H9 (cell line): ENCODE data around the gene TAF12. TPM values are rescaled to one million over a fixed set of nuclear protein-coding genes. Genes with fewer than 3 reads are reported as not detected.
A peak's percentile ranks its signal among the peaks of the same experiment; 100 is the strongest.
"Not testable (repeated sequence)": the region's sequence is repeated elsewhere in the genome, so short reads cannot be mapped to it uniquely, and the experiment has no call there.

ENCODE experiments used
- DNase-seq: peaks from one replicate; pipeline ENCODE4 v3.0.0-alpha.2; 2017
- H2AFZ ChIP-seq: one replicate; pipeline ENCODE4 v1.6.1; 2013; ENCODE audit warnings: mild to moderate bottlenecking, low read length, control low read depth, moderate library complexity
- H2AK5ac ChIP-seq: 2 replicates; pipeline ENCODE4 v1.6.1; 2013; ENCODE audit warnings: low read length, control low read depth, mixed read lengths; ENCODE audit not compliant: insufficient read length
- H2BK120ac ChIP-seq: one replicate; pipeline ENCODE4 v1.6.1; 2013; ENCODE audit warnings: low read depth, mild to moderate bottlenecking, low read length, control low read depth, inconsistent platforms; ENCODE audit not compliant: poor library complexity, severe bottlenecking
- H2BK12ac ChIP-seq: 2 replicates; pipeline ENCODE4 v1.6.1; 2013; ENCODE audit warnings: low read length, control low read depth, mixed read lengths, low read depth; ENCODE audit not compliant: insufficient read length
- H2BK15ac ChIP-seq: 2 replicates; pipeline ENCODE4 v1.6.1; 2013; ENCODE audit warnings: low read depth, low read length, control low read depth
- H2BK20ac ChIP-seq: one replicate; pipeline ENCODE4 v1.6.1; 2013; ENCODE audit warnings: low read depth, mild to moderate bottlenecking, low read length, control low read depth, inconsistent platforms; ENCODE audit not compliant: poor library complexity, severe bottlenecking
- H2BK5ac ChIP-seq: 2 replicates; pipeline ENCODE4 v1.6.1; 2013; ENCODE audit warnings: low read length, control low read depth, mixed read lengths; ENCODE audit not compliant: insufficient read length
- H3K14ac ChIP-seq: 2 replicates; pipeline ENCODE4 v1.6.1; 2013; ENCODE audit warnings: low read length, control low read depth; ENCODE audit not compliant: insufficient read depth
- H3K18ac ChIP-seq: 2 replicates; pipeline ENCODE4 v1.6.1; 2013; ENCODE audit warnings: low read depth, mild to moderate bottlenecking, mixed read lengths, low read length, control low read depth; ENCODE audit not compliant: insufficient read length
- H3K23ac ChIP-seq: 2 replicates; pipeline ENCODE4 v1.6.1; 2013; ENCODE audit warnings: low read length, control low read depth, mixed read lengths, low read depth; ENCODE audit not compliant: insufficient read length
- H3K23me2 ChIP-seq: 2 replicates; pipeline ENCODE4 v1.6.1; 2013; ENCODE audit warnings: low read depth, mild to moderate bottlenecking, mixed read lengths, low read length, control low read depth; ENCODE audit not compliant: insufficient read length, poor library complexity, severe bottlenecking
- H3K27ac ChIP-seq: 2 replicates; pipeline ENCODE4 v1.5.1; 2013; ENCODE audit warnings: low read length, control low read depth, mixed read lengths, low read depth; ENCODE audit not compliant: insufficient read length
- H3K27me3 ChIP-seq: 2 replicates; pipeline ENCODE4 v1.6.1; 2013; ENCODE audit warnings: low read length, control low read depth, inconsistent platforms; ENCODE audit not compliant: insufficient read depth
- H3K4ac ChIP-seq: 2 replicates; pipeline ENCODE4 v1.6.1; 2013; ENCODE audit warnings: low read depth, mild to moderate bottlenecking, control low read depth, inconsistent platforms, low read length, moderate library complexity
- H3K4me1 ChIP-seq: 2 replicates; pipeline ENCODE4 v1.6.1; 2013; ENCODE audit warnings: low read length, control low read depth, inconsistent platforms; ENCODE audit not compliant: insufficient read depth
- H3K4me2 ChIP-seq: 2 replicates; pipeline ENCODE4 v1.6.1; 2013; ENCODE audit warnings: low read length, control low read depth, mixed read lengths; ENCODE audit not compliant: insufficient read length, insufficient read depth
- H3K56ac ChIP-seq: 2 replicates; pipeline ENCODE4 v1.6.1; 2013; ENCODE audit warnings: low read depth, mild to moderate bottlenecking, mixed read lengths, low read length, control low read depth; ENCODE audit not compliant: insufficient read length
- H3K79me1 ChIP-seq: 2 replicates; pipeline ENCODE4 v1.6.1; 2013; ENCODE audit warnings: low read depth, mild to moderate bottlenecking, moderate library complexity, low read length, control low read depth, inconsistent platforms; ENCODE audit not compliant: insufficient read depth, poor library complexity, severe bottlenecking
- H3K79me2 ChIP-seq: 2 replicates; pipeline ENCODE4 v1.6.1; 2013; ENCODE audit warnings: low read length, control low read depth, inconsistent platforms; ENCODE audit not compliant: insufficient read depth
- H3K9ac ChIP-seq: 2 replicates; pipeline ENCODE4 v1.6.1; 2013; ENCODE audit warnings: low read length, control low read depth, mixed read lengths; ENCODE audit not compliant: insufficient read length; ENCODE audit errors: extremely low read depth
- H3K9me3 ChIP-seq: one replicate; pipeline ENCODE4 v1.6.1; 2013; ENCODE audit warnings: low read depth, low read length, inconsistent platforms; ENCODE audit not compliant: control insufficient read depth
- H3T11ph ChIP-seq: one replicate; pipeline ENCODE4 v1.6.1; 2013; ENCODE audit warnings: mild to moderate bottlenecking, low read length, control low read depth, inconsistent platforms
- H4K20me1 ChIP-seq: one replicate; pipeline ENCODE4 v1.6.1; 2013; ENCODE audit not compliant: control insufficient read depth, insufficient read length, insufficient read depth
- H4K5ac ChIP-seq: 2 replicates; pipeline ENCODE4 v1.6.1; 2013; ENCODE audit warnings: low read depth, mild to moderate bottlenecking, mixed read lengths, low read length, control low read depth; ENCODE audit not compliant: insufficient read length
- H4K8ac ChIP-seq: replicated peaks from 2 replicates; pipeline ENCODE4 v1.6.1; 2013; ENCODE audit warnings: low read length, control low read depth, mixed read lengths, low read depth; ENCODE audit not compliant: insufficient read length
- H4K91ac ChIP-seq: 2 replicates; pipeline ENCODE4 v1.6.1; 2013; ENCODE audit warnings: low read depth, mild to moderate bottlenecking, moderate library complexity, mixed read lengths, low read length, control low read depth; ENCODE audit not compliant: insufficient read length
- H3K27ac Mint-ChIP-seq, 3 experiments: 2 replicates in 2 of 3; 3 replicates in 1 of 3; pipeline ENCODE4 v1.8.0; 2020 to 2021; ENCODE audit warnings: mixed read lengths in 3 of 3, mild to moderate bottlenecking in 1 of 3, moderate library complexity in 1 of 3
- H3K27me3 Mint-ChIP-seq: 2 replicates; pipeline ENCODE4 v1.8.0; 2021; ENCODE audit warnings: low read depth, mild to moderate bottlenecking, moderate library complexity, mixed read lengths
- H3K36me3 Mint-ChIP-seq, 3 experiments: 2 replicates in 2 of 3; 3 replicates in 1 of 3; pipeline ENCODE4 v1.8.0; 2020 to 2021; ENCODE audit warnings: low read depth in 3 of 3, mixed read lengths in 3 of 3; ENCODE audit not compliant: insufficient read depth in 1 of 3
- H3K4me1 Mint-ChIP-seq, 2 experiments: 2 replicates each; pipeline ENCODE4 v1.8.0; 2020; ENCODE audit warnings: mixed read lengths in 2 of 2
- H3K4me3 Mint-ChIP-seq, 2 experiments: 2 replicates in 1 of 2; 3 replicates in 1 of 2; pipeline ENCODE4 v1.8.0; 2020 to 2021; ENCODE audit warnings: mild to moderate bottlenecking in 2 of 2, mixed read lengths in 2 of 2, moderate library complexity in 1 of 2
- H3K9me3 Mint-ChIP-seq, 2 experiments: 2 replicates in 1 of 2; 3 replicates in 1 of 2; pipeline ENCODE4 v1.8.0; 2020; ENCODE audit warnings: mild to moderate bottlenecking in 2 of 2, mixed read lengths in 2 of 2, moderate library complexity in 1 of 2
- WGBS: extraction: QIAGEN DNeasy Blood & Tissue Kit; methylation state at CpG from one replicate; pipeline ENCODE4 v1.1.7; 2013; ENCODE audit warnings: missing lambda C conversion rate, low lambda C conversion rate, mixed read lengths; ENCODE audit not compliant: insufficient read length; ENCODE audit errors: extremely low coverage; 5-methylcytosine and 5-hydroxymethylcytosine counted together
- total RNA-seq: library from RNA; stranded (reverse); gene quantifications from 2 replicates; pipeline ENCODE4 v1.2.1, GENCODE V29; 2021

The TAF12 gene
- total RNA-seq, 1 experiment from 2014 or later, result 22.1 TPM

GRCh38 chr1:28593988-28594356 lies 48.9 kb downstream of the TAF12 start:
- H3K79me2 ChIP-seq, H2BK5ac ChIP-seq, H2BK20ac ChIP-seq, H3K27me3 Mint-ChIP-seq, H2BK12ac ChIP-seq, H3K4me2 ChIP-seq, H3K56ac ChIP-seq, H3K36me3 Mint-ChIP-seq, H3K9me3 ChIP-seq, H3K79me1 ChIP-seq, H4K20me1 ChIP-seq, H2AFZ ChIP-seq, H2BK120ac ChIP-seq, H4K5ac ChIP-seq, H3K23ac ChIP-seq, H3K18ac ChIP-seq, H3K23me2 ChIP-seq, H2BK15ac ChIP-seq, H4K91ac ChIP-seq, H3K4me1 ChIP-seq, H3K27ac ChIP-seq, H3K27me3 ChIP-seq, H4K8ac ChIP-seq, H2AK5ac ChIP-seq, H3K9me3 Mint-ChIP-seq, DNase-seq, H3K14ac ChIP-seq, H3K4ac ChIP-seq, H3K9ac ChIP-seq, H3T11ph ChIP-seq: not testable (repeated sequence)
- H3K4me3 Mint-ChIP-seq, result peak overlapping the region; percentile 21 to 32; a peak in 3 of 5 replicates
- peaks cover 34 to 37% of the 10 kb centered on the region in 2 experiments for H3K4me1 Mint-ChIP-seq
- peak overlapping the region in 1 of 3 experiments; percentile 57; a peak in 1 of 7 replicates for H3K27ac Mint-ChIP-seq
- no CpG with 5 or more reads among the region's 3 CpGs for WGBS
